Esophagus squamous epithelium (tissue), 5 donors: ENCODE data around the gene COX7A2L. TPM values are rescaled to one million over a fixed set of nuclear protein-coding genes. Genes with fewer than 3 reads are reported as not detected.

ENCODE experiments used
- DNase-seq: peaks from one replicate; lab custom pipeline; 2025; lab: John Stamatoyannopoulos, UW
- H3K27ac ChIP-seq, 4 donors: fragments of 200-600 bp; sonication (generic); one replicate each; pipeline ENCODE4 v1.5.1; 2016 to 2019; ENCODE audit warnings: mild to moderate bottlenecking in 1 of 4
- H3K27me3 ChIP-seq, 4 donors: fragments of 200-600 bp; sonication (generic); 1 replicate in 3 of 4; 2 replicates in 1 of 4; pipeline versions ENCODE4 v1.5.1 to v1.6.0; 2017 to 2021; ENCODE audit warnings: antibody characterized with exemption in 1 of 4
- H3K36me3 ChIP-seq, 3 donors: fragments of 200-600 bp; sonication (generic); one replicate each; pipeline ENCODE4 v1.5.1; 2016 to 2019
- H3K4me1 ChIP-seq, 3 donors: fragments of 200-600 bp; sonication (generic); one replicate each; pipeline ENCODE4 v1.5.1; 2017 to 2019
- H3K4me3 ChIP-seq, 4 donors: fragments of 200-600 bp; sonication (generic); 1 replicate in 3 of 4; 2 replicates in 1 of 4; pipeline ENCODE4 v1.5.1; 2016 to 2019; ENCODE audit warnings: mild to moderate bottlenecking in 2 of 4, moderate library complexity in 1 of 4
- H3K9me3 ChIP-seq, 3 donors: fragments of 200-600 bp; sonication (generic); one replicate each; pipeline ENCODE4 v1.5.1; 2016 to 2019
- POLR2A ChIP-seq, 4 donors: fragments of 450-650 bp; IDR thresholded peaks; one replicate each; pipeline ENCODE4 v1.6.1; 2017; ENCODE audit warnings: antibody characterized with exemption in 4 of 4, mild to moderate bottlenecking in 4 of 4, moderate library complexity in 3 of 4
- WGBS, 2 donors: methylation state at CpG; one replicate each; pipeline ENCODE4 v1.1.5; 2018; 5-methylcytosine and 5-hydroxymethylcytosine counted together
- intact Hi-C: fragments of 100-400 bp; cut with DNase I; formaldehyde crosslinking; loops from one replicate; pipeline ENCODE4 v1.15.0; 2022
- total RNA-seq, 4 donors: library from RNA; depleted of rRNA; stranded (reverse); fragments of >200 nt; gene quantifications; one replicate each; pipeline ENCODE4 v1.1.0, GENCODE V29; 2016
- TF ChIP-seq, protein P1 (sequence below), 6 experiments: fragments of 450-650 bp in 4 of 6; fragments of 200-600 bp in 2 of 6; sonication (generic) in 2 of 6; IDR thresholded peaks; one replicate each; pipeline ENCODE4 v1.5.1; 2016 to 2019; ENCODE audit warnings: antibody characterized with exemption in 6 of 6, mild to moderate bottlenecking in 4 of 6, moderate library complexity in 4 of 6
- donor health status: DM: yes; HTN: yes; CAD: no.

The COX7A2L gene
- total RNA-seq, 4 donors from 2014 or later, result 51.3 to 152 (median 104) TPM

DNA sequence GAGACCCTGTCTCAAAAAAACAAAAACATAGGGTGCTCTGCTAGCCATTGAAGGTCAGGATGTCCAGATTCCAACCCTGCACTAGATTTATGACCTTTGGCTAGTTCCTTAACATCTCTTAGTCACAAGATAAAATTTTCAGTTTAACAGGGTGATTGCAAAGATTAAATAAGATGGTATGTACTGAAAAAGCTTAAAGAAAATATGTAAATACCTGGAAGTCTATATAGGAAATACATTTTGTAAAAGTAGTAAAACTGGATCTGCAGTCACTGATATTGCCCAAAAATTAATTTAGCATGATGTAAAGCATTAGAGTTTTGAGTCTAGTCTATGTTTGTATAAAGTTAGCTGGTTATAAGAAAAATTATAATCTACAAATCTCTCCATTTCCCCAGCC is 5.4 kb upstream of the COX7A2L start:
- no peak for DNase-seq
- Histone ChIP-seq H3K9me3 (no peaks in the 10 kb centered on the region), H3K27me3 (no peaks in the 10 kb centered on the region), H3K4me3 (no peak overlapping the region), H3K27ac (no peak overlapping the region), H3K36me3 (no peaks in the 10 kb centered on the region), H3K4me1 (peaks cover 3 to 49% (median 30%) of the 10 kb centered on the region in 3 donors)
- intact Hi-C loops, result loop anchor here (10.0 kb wide), 1 partner anchor 272 kb away; no protein-coding TSS in a partner anchor
- TF ChIP-seq, protein P1, sequence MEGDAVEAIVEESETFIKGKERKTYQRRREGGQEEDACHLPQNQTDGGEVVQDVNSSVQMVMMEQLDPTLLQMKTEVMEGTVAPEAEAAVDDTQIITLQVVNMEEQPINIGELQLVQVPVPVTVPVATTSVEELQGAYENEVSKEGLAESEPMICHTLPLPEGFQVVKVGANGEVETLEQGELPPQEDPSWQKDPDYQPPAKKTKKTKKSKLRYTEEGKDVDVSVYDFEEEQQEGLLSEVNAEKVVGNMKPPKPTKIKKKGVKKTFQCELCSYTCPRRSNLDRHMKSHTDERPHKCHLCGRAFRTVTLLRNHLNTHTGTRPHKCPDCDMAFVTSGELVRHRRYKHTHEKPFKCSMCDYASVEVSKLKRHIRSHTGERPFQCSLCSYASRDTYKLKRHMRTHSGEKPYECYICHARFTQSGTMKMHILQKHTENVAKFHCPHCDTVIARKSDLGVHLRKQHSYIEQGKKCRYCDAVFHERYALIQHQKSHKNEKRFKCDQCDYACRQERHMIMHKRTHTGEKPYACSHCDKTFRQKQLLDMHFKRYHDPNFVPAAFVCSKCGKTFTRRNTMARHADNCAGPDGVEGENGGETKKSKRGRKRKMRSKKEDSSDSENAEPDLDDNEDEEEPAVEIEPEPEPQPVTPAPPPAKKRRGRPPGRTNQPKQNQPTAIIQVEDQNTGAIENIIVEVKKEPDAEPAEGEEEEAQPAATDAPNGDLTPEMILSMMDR (IDR thresholded peaks at IDR 0.05), result no peak
- TF ChIP-seq POLR2A (IDR thresholded peaks at IDR 0.05), result no peak

DNA sequence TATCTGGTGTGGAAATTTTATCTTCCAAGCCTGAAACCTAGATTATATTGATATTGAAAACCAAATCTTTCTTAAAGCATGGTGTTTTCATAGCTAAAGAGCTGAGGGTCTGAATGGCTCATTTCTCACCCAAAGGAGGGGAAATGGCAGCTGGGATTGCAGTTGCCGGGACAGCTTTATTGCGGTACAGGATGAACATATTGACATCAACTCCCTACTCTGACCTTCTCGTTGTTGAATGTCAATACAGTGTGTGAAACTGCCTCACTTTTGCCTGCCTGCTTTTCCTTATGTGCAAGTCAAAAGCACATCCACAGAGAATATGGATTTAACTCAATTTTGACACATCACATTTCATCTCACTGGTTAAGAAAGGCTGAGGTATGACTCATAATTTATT is 3.6 kb upstream of the COX7A2L start:
- Histone ChIP-seq H3K9me3 (no peaks in the 10 kb centered on the region), H3K4me1 (peaks cover 10 to 50% (median 34%) of the 10 kb centered on the region in 3 donors), H3K36me3 (no peaks in the 10 kb centered on the region), H3K27ac (no peak overlapping the region), H3K4me3 (no peak overlapping the region), H3K27me3 (no peaks in the 10 kb centered on the region)
- TF ChIP-seq, protein P1 (IDR thresholded peaks at IDR 0.05), result no peak
- DNase-seq, result no peak
- intact Hi-C loops, result loop anchor here (10.0 kb wide), 1 partner anchor 270 kb away; no protein-coding TSS in a partner anchor
- 76 to 81% methylated on average over 3 of the region's 3 CpGs for WGBS, 2 donors

DNA sequence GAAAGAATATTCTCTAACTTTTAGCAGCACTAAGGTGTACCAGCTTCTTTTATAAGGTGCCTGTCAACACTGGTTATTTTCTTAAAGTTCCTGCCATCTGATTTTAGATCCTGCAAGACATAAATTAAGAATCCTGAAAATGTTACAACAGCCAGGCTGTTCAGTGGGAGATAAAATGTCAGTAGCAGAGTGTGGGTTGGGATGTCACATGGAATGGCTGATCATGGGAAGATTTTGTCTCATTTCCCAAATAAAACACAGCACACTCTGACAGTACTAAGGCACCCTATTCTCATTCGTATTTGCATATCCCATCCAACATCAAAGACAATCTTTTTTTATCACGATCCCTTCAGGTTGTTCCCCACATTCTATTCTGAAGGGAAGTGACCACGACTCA is 2.4 kb upstream of the COX7A2L start:
- no peaks in the 10 kb centered on the region for H3K27me3 ChIP-seq
- no peak for DNase-seq
- H3K9me3 ChIP-seq, result no peaks in the 10 kb centered on the region
- H3K4me1 ChIP-seq, result peaks cover 17 to 50% (median 37%) of the 10 kb centered on the region in 3 donors
- H3K27ac ChIP-seq, result no peak overlapping the region
- TF ChIP-seq POLR2A (IDR thresholded peaks at IDR 0.05), result no peak
- TF ChIP-seq, protein P1 (IDR thresholded peaks at IDR 0.05), result no peak
- intact Hi-C loops, result loop anchor here (10.0 kb wide), 1 partner anchor 269 kb away; no protein-coding TSS in a partner anchor
- 77 to 85% methylated on average over 3 of the region's 3 CpGs for WGBS, 2 donors
- no peak overlapping the region for H3K4me3 ChIP-seq
- no peaks in the 10 kb centered on the region for H3K36me3 ChIP-seq

DNA sequence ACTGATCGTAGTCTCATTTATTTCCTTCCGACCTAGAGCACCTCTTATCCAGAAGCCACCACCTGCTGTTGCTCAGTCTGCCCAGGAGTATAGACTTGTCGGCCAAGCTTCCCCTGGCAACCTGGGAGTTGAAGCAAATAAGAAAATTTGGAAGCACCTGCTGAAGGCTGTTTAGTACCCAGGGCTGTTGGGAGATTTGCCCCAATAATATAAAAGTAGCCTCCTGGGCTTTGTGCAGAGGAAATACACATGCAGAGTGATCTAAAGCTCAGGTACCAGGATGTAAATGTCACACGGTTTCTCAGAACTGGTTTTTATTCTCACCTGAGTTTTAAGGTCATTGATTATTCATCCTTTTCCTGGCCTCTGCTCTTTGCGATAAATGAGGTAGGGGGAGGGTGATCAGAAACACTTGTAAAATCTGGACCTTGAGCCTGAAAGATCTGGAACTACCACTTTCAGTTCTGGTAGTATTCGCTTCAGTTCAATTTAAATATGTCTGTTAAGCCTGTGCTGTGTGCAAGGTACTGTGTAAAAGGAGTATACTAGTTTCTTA is 789 bp upstream of the COX7A2L start:
- TF ChIP-seq POLR2A (IDR thresholded peaks at IDR 0.05), result peak in 1 of 4 donors; percentile 3
- TF ChIP-seq, protein P1 (IDR thresholded peaks at IDR 0.05), result no peak
- Histone ChIP-seq H3K4me3 (peak overlapping the region; percentile 93 to 98 (median 94)), H3K27ac (peak overlapping the region; percentile 90 to 97 (median 96)), H3K27me3 (no peaks in the 10 kb centered on the region), H3K36me3 (no peaks in the 10 kb centered on the region), H3K9me3 (no peaks in the 10 kb centered on the region), H3K4me1 (peaks cover 14 to 44% (median 30%) of the 10 kb centered on the region in 3 donors)
- DNase-seq, result no peak
- WGBS, 2 donors, result 11 to 22% methylated on average over 6 of the region's 6 CpGs
- intact Hi-C loops, result loop anchor here (10.0 kb wide), 1 partner anchor 267 kb away; no protein-coding TSS in a partner anchor

DNA sequence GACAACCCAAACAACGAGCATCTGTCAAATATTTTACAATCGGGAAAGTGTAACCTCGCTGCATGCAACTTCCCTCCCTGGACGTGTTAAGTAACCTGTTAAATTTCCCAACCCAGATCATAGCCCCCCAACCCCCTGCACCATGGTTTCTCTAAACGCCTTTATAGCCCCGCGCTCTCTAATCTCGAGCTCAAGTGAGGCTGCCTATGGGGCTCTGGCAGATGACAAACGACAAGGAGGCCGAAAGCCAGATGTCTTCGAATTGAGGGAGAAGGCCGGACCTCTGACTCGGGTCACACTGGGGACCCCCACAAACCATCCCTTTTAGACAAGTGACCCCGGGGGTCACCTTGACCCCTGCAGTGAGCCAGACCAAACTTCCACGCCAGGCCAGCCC is 526 bp downstream of the COX7A2L start:
- peak overlapping the region; percentile 90 to 97 (median 96) for H3K27ac ChIP-seq
- TF ChIP-seq, protein P1 (IDR thresholded peaks at IDR 0.05), result no peak
- no peak for TF ChIP-seq POLR2A (IDR thresholded peaks at IDR 0.05)
- H3K36me3 ChIP-seq, result peaks cover 0 to 8% (median 0%) of the 10 kb centered on the region in 3 donors
- H3K9me3 ChIP-seq, result no peaks in the 10 kb centered on the region
- 0% methylated on average over 8 to 14 of the region's 15 CpGs for WGBS, 2 donors
- H3K4me3 ChIP-seq, result peak overlapping the region; percentile 93 to 98 (median 94)
- peaks cover 14 to 49% (median 30%) of the 10 kb centered on the region in 3 donors for H3K4me1 ChIP-seq
- no peaks in the 10 kb centered on the region for H3K27me3 ChIP-seq
- no peak for DNase-seq
- intact Hi-C loops, result loop anchor here (10.0 kb wide), 1 partner anchor 266 kb away; no protein-coding TSS in a partner anchor
